Gastrocnemius medialis (tissue), 4 donors: ENCODE results near the gene ADAMTSL5. TPM values are rescaled to one million over a fixed set of nuclear protein-coding genes. Genes with fewer than 3 reads are reported as not detected.

Source experiments
- ATAC-seq, 2 donors: fragments of 150-250 bp; one replicate each; pipeline ENCODE4 v1.9.1; 2016
- DNase-seq, 2 donors: peaks; one replicate each; pipeline ENCODE4 v3.0.0-alpha.2; 2019
- H3K27ac ChIP-seq, 4 donors: fragments of 200-600 bp; sonication (generic); 1 replicate in 1 of 4; 2 replicates in 3 of 4; pipeline ENCODE4 v1.5.1; 2016 to 2018; ENCODE audit warnings: mild to moderate bottlenecking in 2 of 4, moderate library complexity in 1 of 4
- H3K27me3 ChIP-seq, 3 donors: fragments of 200-600 bp; sonication (generic) in 2 of 3; 1 replicate in 1 of 3; 2 replicates in 2 of 3; pipeline versions ENCODE4 v1.5.1 to v1.6.0; 2016 to 2019; ENCODE audit warnings: mild to moderate bottlenecking in 1 of 3, moderate library complexity in 1 of 3
- H3K36me3 ChIP-seq, 2 donors: fragments of 200-600 bp; sonication (generic) in 1 of 2; one replicate each; pipeline ENCODE4 v1.5.1; 2017 to 2018
- H3K4me1 ChIP-seq, 2 donors: fragments of 200-600 bp; sonication (generic) in 1 of 2; one replicate each; pipeline ENCODE4 v1.5.1; 2016 to 2017; ENCODE audit warnings: mild to moderate bottlenecking in 2 of 2
- H3K4me3 ChIP-seq, 4 donors: fragments of 200-600 bp; sonication (generic) in 3 of 4; 1 replicate in 1 of 4; 2 replicates in 3 of 4; pipeline ENCODE4 v1.5.1; 2016 to 2019; ENCODE audit warnings: mild to moderate bottlenecking in 2 of 4
- H3K9me3 ChIP-seq, 3 donors: fragments of 200-600 bp; sonication (generic) in 2 of 3; 1 replicate in 1 of 3; 2 replicates in 2 of 3; pipeline ENCODE4 v1.5.1; 2016 to 2019
- CTCF ChIP-seq, 5 experiments: fragments of 450-650 bp in 3 of 5; fragments of 200-600 bp in 2 of 5; sonication (generic) in 2 of 5; IDR thresholded peaks in 4 of 5; conservative IDR thresholded peaks in 1 of 5; 1 replicate in 4 of 5; 2 replicates in 1 of 5; pipeline ENCODE4 v1.5.1; 2016 to 2019; ENCODE audit warnings: antibody characterized with exemption in 5 of 5, mild to moderate bottlenecking in 3 of 5, moderate library complexity in 3 of 5
- POLR2A ChIP-seq, 2 donors: fragments of 450-650 bp; IDR thresholded peaks; one replicate each; pipeline ENCODE4 v1.6.1; 2017; ENCODE audit warnings: antibody characterized with exemption in 2 of 2, mild to moderate bottlenecking in 2 of 2, moderate library complexity in 2 of 2
- in situ Hi-C, 4 donors: fragments of 200-750 bp; cut with MboI; loops; one replicate each; pipeline versions ENCODE4 v1.15.0 to v1.8.0; 2017; ENCODE audit warnings: low sequenced_read_pairs in 4 of 4
- intact Hi-C: fragments of 100-400 bp; cut with DNase I; formaldehyde crosslinking; loops from one replicate; pipeline ENCODE4 v1.15.1; 2023; ENCODE audit warnings: low total_unique reads
- total RNA-seq, 4 donors: library from RNA; depleted of rRNA; stranded (reverse); fragments of >200 nt; gene quantifications; one replicate each; pipeline versions ENCODE4 v1.1.0 to v1.2.3, GENCODE V29; 2016

ADAMTSL5 gene
- total RNA-seq, 4 donors from 2014 or later: 0.41 to 6.5 (median 3.0) TPM

GRCh38 chr19:1467490-1468273 is 45.1 kb downstream of the ADAMTSL5 start:
- intact Hi-C loops: no loop called here
- no peak for DNase-seq
- no peak overlapping the region for H3K27ac ChIP-seq

GRCh38 chr19:1467215-1467489 is 45.7 kb downstream of the ADAMTSL5 start:
- no peak overlapping the region for H3K27ac ChIP-seq
- no peak for DNase-seq
- intact Hi-C loops: no loop called here
- peaks cover 63 to 71% (median 63%) of the 10 kb centered on the region in 3 donors for H3K27me3 ChIP-seq
- TF ChIP-seq POLR2A (IDR thresholded peaks at IDR 0.05) (no peak), CTCF (IDR thresholded peaks at IDR 0.05 in 4 of 5, conservative IDR thresholded peaks at IDR 0.05 in 1 of 5) (no peak)
- no peak overlapping the region for H3K4me3 ChIP-seq
- peaks cover 11 to 38% of the 10 kb centered on the region in 2 donors for H3K4me1 ChIP-seq
- in situ Hi-C loops: no loop called here
- ATAC-seq: no peak
- H3K9me3 ChIP-seq: no peaks in the 10 kb centered on the region
- no peaks in the 10 kb centered on the region for H3K36me3 ChIP-seq

More at GRCh38 chr19:1467490-1468273, 45.1 kb downstream of the ADAMTSL5 start:
- peaks cover 11 to 41% of the 10 kb centered on the region in 2 donors for H3K4me1 ChIP-seq
- no peaks in the 10 kb centered on the region for H3K9me3 ChIP-seq
- H3K4me3 ChIP-seq: peak overlapping the region in 1 of 4 donors; percentile 28
- H3K27me3 ChIP-seq: peaks cover 69 to 76% (median 69%) of the 10 kb centered on the region in 3 donors
- ATAC-seq: no peak
- no peaks in the 10 kb centered on the region for H3K36me3 ChIP-seq
- in situ Hi-C loops: no loop called here
- TF ChIP-seq CTCF (IDR thresholded peaks at IDR 0.05 in 4 of 5, conservative IDR thresholded peaks at IDR 0.05 in 1 of 5): no peak
- TF ChIP-seq POLR2A (IDR thresholded peaks at IDR 0.05): no peak

DNA sequence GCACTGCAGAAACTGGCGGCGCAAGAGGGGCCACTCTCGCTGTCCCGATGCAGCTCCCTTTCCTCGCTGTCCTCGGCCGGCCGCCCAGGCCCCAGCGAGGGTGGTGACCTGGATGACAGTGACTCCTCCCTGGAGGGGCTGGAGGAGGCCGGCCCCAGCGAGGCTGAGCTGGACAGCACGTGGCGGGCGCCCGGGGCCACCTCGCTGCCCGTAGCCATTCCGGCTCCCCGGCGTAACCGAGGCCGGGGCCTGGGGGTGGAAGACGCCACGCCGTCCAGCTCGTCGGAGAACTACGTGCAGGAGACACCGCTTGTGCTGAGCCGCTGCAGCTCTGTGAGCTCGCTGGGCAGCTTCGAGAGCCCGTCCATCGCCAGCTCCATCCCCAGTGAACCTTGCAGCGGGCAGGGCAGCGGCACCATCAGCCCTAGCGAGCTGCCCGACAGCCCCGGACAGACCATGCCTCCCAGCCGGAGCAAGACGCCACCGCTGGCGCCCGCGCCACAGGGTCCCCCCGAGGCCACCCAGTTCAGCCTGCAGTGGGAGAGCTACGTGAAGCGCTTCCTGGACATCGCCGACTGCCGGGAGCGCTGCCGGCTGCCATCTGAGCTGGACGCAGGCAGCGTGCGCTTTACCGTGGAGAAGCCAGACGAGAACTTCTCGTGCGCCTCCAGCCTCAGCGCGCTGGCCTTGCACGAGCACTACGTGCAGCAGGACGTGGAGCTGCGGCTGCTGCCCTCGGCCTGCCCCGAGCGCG is 46.2 kb downstream of the ADAMTSL5 start:
- in situ Hi-C loops (no loop called here), intact Hi-C loops (no loop called here)
- no peak for DNase-seq
- Histone ChIP-seq H3K27me3 (peaks cover 58 to 66% (median 58%) of the 10 kb centered on the region in 3 donors), H3K4me3 (no peak overlapping the region), H3K27ac (no peak overlapping the region), H3K36me3 (no peaks in the 10 kb centered on the region), H3K9me3 (no peaks in the 10 kb centered on the region), H3K4me1 (peaks cover 11 to 33% of the 10 kb centered on the region in 2 donors)
- no peak for TF ChIP-seq POLR2A (IDR thresholded peaks at IDR 0.05)
- no peak for ATAC-seq

- Histone ChIP-seq H3K27me3 (peaks cover 52 to 60% (median 52%) of the 10 kb centered on the region in 3 donors), H3K27ac (no peak overlapping the region), H3K4me1 (peaks cover 11 to 27% of the 10 kb centered on the region in 2 donors), H3K4me3 (no peak overlapping the region), H3K36me3 (no peaks in the 10 kb centered on the region), H3K9me3 (no peaks in the 10 kb centered on the region)
- intact Hi-C loops: no loop called here
- in situ Hi-C loops: no loop called here
- no peak for DNase-seq
- TF ChIP-seq POLR2A (IDR thresholded peaks at IDR 0.05): no peak
- no peak for TF ChIP-seq CTCF (IDR thresholded peaks at IDR 0.05 in 4 of 5, conservative IDR thresholded peaks at IDR 0.05 in 1 of 5)
- ATAC-seq: no peak
Observed at GRCh38 chr19:1466018-1466460, 46.8 kb downstream of the ADAMTSL5 start.
